Measurements from ENCODE around the gene ABHD17A. TPM values are rescaled to one million over a fixed set of nuclear protein-coding genes. Genes with fewer than 3 reads are reported as not detected.

The ABHD17A gene
- total RNA-seq, 1 experiment from 2014 or later, result 68.2 TPM

GRCh38 chr19:1849132-1849474, 36.2 kb downstream of the ABHD17A start:
- DNase-seq (ENCODE audit: low read depth, low spot score), result no peak
- ChIA-PET CTCF (interaction anchor here (0.5 to 1.5 kb wide), 5 partner anchors 9 to 49 kb away, joined by 3 to 10 read pairs (median 6); no protein-coding TSS in a partner anchor), POLR2A (interaction anchor here (1.5 kb wide), 1 partner anchor 8 kb away, joined by 3 read pairs; no protein-coding TSS in a partner anchor), RAD21 (ENCODE audit: low non-redundant PET in 1 of 2, low total read pairs in 2 of 2, uncharacterized antibody in 2 of 2, unreplicated experiment in 2 of 2) (no interaction called here)
- no TSS peak for BruUV-seq (replicated peaks)
- Histone ChIP-seq H4K20me1 (ENCODE audit: insufficient read depth) (peaks cover 10% of the 10 kb centered on the region; the same call in 1 of the 2 replicates), H3K4me1 (ENCODE audit: control insufficient read depth in 1 of 2, insufficient read depth in 2 of 2, low read length in 2 of 2) (peaks cover 38 to 51% of the 10 kb centered on the region in 2 experiments), H3K36me3 (ENCODE audit: control insufficient read depth in 1 of 2, insufficient read depth in 2 of 2, low read length in 2 of 2) (peaks cover 0 to 9% of the 10 kb centered on the region in 2 experiments; a peak in 1 of 4 replicates), H3K9ac (ENCODE audit: low read length) (peak overlapping the region; percentile 88), H3K4me3 (replicated peaks in 1 of 2; ENCODE audit: low read depth in 1 of 2, low read length in 2 of 2) (peak overlapping the region; percentile 88 to 98; a peak in 3 of 4 replicates), H3K27ac (ENCODE audit: low read depth, low read length) (peak overlapping the region; percentile 99), H3K9me3 (ENCODE audit: control insufficient read depth in 1 of 2, insufficient read depth in 1 of 2, low read depth in 1 of 2, low read length in 2 of 2) (no peaks in the 10 kb centered on the region), H3K79me2 (ENCODE audit: insufficient read depth, low read length) (peaks cover 71% of the 10 kb centered on the region), H3K4me2 (ENCODE audit: low read length) (peak overlapping the region; percentile 94), H3K27me3 (ENCODE audit: insufficient read depth, low read length) (no peaks in the 10 kb centered on the region), H3K9me2 (ENCODE audit: insufficient read depth) (no peaks in the 10 kb centered on the region), H2AFZ (ENCODE audit: low read depth, low read length, poor library complexity, severe bottlenecking) (no peak overlapping the region)
- ATAC-seq, result no peak
- intact Hi-C loops (cut with micrococcal nuclease), result no loop called here
- TF ChIP-seq ZFX (IDR thresholded peaks at IDR 0.05), result no peak
- TF ChIP-seq ZBTB33 (IDR thresholded peaks at IDR 0.05; ENCODE audit: extremely low read depth, insufficient replicate concordance, low read length), result no peak
- TF ChIP-seq TCF7L2 (IDR thresholded peaks at IDR 0.05; ENCODE audit: borderline replicate concordance, extremely low read depth, insufficient read depth, insufficient read length), result no peak
- TF ChIP-seq EZH2phosphoT487 (IDR thresholded peaks at IDR 0.05; ENCODE audit: borderline replicate concordance), result no peak
- TF ChIP-seq JUND (IDR thresholded peaks at IDR 0.05), result no peak
- TF ChIP-seq CTCF (IDR thresholded peaks at IDR 0.05 in 2 of 3, conservative IDR thresholded peaks at IDR 0.05 in 1 of 3; ENCODE audit: borderline replicate concordance in 1 of 3, insufficient read depth in 1 of 3, low read depth in 2 of 3, low read length in 2 of 3), result no peak
- no peak for TF ChIP-seq CEBPB (IDR thresholded peaks at IDR 0.05; ENCODE audit: low read depth)
- TF ChIP-seq ATF3 (IDR thresholded peaks at IDR 0.05), result no peak
- no peak for TF ChIP-seq SP1 (IDR thresholded peaks at IDR 0.05; ENCODE audit: low read depth)
- no peak for TF ChIP-seq YY1 (IDR thresholded peaks at IDR 0.05; ENCODE audit: extremely low read depth, insufficient replicate concordance, low read depth, low read length)
- no peak for TF ChIP-seq FOSL1 (IDR thresholded peaks at IDR 0.05; ENCODE audit: low read depth)
- no peak for TF ChIP-seq SRF (IDR thresholded peaks at IDR 0.05; ENCODE audit: low read depth)
- TF ChIP-seq EGR1 (IDR thresholded peaks at IDR 0.05; ENCODE audit: low read depth), result no peak
- no peak for TF ChIP-seq ELF1 (IDR thresholded peaks at IDR 0.05; ENCODE audit: borderline replicate concordance, low read depth)
- TF ChIP-seq SIN3A (IDR thresholded peaks at IDR 0.05; ENCODE audit: low read depth), result no peak
- TF ChIP-seq CBX3 (IDR thresholded peaks at IDR 0.05; ENCODE audit: low read depth), result no peak
